HCT116 (cell line): ENCODE measurements around the gene ADARB1.

Experiments
- EZH2phosphoT487 ChIP-seq: fragments of 200-600 bp; IDR thresholded peaks from 2 replicates; pipeline ENCODE4 v1.6.1; 2018; ENCODE audit warnings: antibody characterized with exemption, borderline replicate concordance
- MAX ChIP-seq: IDR thresholded peaks from 2 replicates; pipeline ENCODE4 v1.6.1; 2012
- POLR2A ChIP-seq: IDR thresholded peaks from 2 replicates; pipeline ENCODE4 v1.7.0; 2011; ENCODE audit warnings: borderline replicate concordance; ENCODE audit not compliant: insufficient read depth, insufficient read length; ENCODE audit errors: extremely low read depth
- TF ChIP-seq, protein P1 (sequence below), 3 experiments: fragments of 200-600 bp in 1 of 3; sonication (generic) in 1 of 3; IDR thresholded peaks in 2 of 3; conservative IDR thresholded peaks in 1 of 3; 2 replicates each; pipeline ENCODE4 v1.5.1; 2012 to 2017; ENCODE audit warnings: low read depth in 2 of 3, low read length in 2 of 3, antibody characterized with exemption in 1 of 3, borderline replicate concordance in 1 of 3, control low read depth in 1 of 3, mild to moderate bottlenecking in 1 of 3, mixed read lengths in 1 of 3, mixed run types in 1 of 3, moderate library complexity in 1 of 3; ENCODE audit not compliant: insufficient read depth in 1 of 3

GRCh38 chr21:45241357-45241756, 167.0 kb downstream of the ADARB1 start:
- TF ChIP-seq EZH2phosphoT487 (no peak), POLR2A (no peak), MAX (no peak)
- TF ChIP-seq, protein P1, sequence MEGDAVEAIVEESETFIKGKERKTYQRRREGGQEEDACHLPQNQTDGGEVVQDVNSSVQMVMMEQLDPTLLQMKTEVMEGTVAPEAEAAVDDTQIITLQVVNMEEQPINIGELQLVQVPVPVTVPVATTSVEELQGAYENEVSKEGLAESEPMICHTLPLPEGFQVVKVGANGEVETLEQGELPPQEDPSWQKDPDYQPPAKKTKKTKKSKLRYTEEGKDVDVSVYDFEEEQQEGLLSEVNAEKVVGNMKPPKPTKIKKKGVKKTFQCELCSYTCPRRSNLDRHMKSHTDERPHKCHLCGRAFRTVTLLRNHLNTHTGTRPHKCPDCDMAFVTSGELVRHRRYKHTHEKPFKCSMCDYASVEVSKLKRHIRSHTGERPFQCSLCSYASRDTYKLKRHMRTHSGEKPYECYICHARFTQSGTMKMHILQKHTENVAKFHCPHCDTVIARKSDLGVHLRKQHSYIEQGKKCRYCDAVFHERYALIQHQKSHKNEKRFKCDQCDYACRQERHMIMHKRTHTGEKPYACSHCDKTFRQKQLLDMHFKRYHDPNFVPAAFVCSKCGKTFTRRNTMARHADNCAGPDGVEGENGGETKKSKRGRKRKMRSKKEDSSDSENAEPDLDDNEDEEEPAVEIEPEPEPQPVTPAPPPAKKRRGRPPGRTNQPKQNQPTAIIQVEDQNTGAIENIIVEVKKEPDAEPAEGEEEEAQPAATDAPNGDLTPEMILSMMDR (IDR thresholded peaks at IDR 0.05 in 2 of 3, conservative IDR thresholded peaks at IDR 0.05 in 1 of 3; ENCODE audit: borderline replicate concordance in 1 of 3, insufficient read depth in 1 of 3, low read depth in 2 of 3, low read length in 2 of 3): no peak
